ENCODE results near the gene TBC1D23. TPM values are rescaled to one million over a fixed set of nuclear protein-coding genes. Genes with fewer than 3 reads are reported as not detected.

The TBC1D23 gene
- total and polyA plus RNA-seq, 9 of the 15 experiments (the other 6 are each of a cell fraction or from before 2014, with no cell fraction given) = 23.4 to 85.8 (median 43.7) TPM

DNA sequence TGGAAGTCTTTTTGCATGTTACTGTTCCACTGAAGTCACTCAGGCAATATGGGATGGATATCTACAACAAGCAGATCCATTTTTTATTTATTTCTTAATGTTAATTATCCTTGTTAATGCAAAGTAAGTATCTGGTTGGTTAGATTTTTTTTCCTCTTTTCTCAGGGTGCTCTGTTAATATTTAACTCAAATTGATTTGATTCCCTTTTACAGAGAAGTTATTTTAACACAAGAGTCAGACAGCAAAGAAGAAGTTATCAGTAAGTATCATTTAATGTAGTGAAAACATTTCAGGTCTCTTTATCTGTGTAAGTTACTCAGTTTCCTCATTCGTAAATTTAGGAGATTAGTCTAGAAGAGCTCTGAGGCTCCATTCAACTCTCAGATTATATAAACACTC, 34.3 kb downstream of the TBC1D23 start:
- H3K9ac ChIP-seq (ENCODE audit: insufficient read depth in 1 of 2, low read depth in 2 of 2, low read length in 2 of 2) = no peak overlapping the region
- ATAC-seq (no peak), DNase-seq (ENCODE audit: extremely low read depth in 1 of 4, low spot score in 3 of 4) (no peak), FAIRE-seq (no peak)
- 100% methylated on average over 1 of the region's 1 CpG for WGBS (ENCODE audit: insufficient coverage, low coverage, missing lambda C conversion rate)
- peaks cover 7% of the 10 kb centered on the region for H3K79me2 ChIP-seq (ENCODE audit: control insufficient read depth, insufficient read depth, low read length)
- H3K36me3 ChIP-seq (ENCODE audit: control insufficient read depth, insufficient read depth, low read length) = peaks cover 80% of the 10 kb centered on the region
- H3K4me1 ChIP-seq (replicated peaks in 1 of 2; ENCODE audit: control insufficient read depth in 2 of 2, insufficient read depth in 2 of 2, low read length in 2 of 2) = peaks cover 0 to 6% of the 10 kb centered on the region in 2 experiments; a peak in 2 of 5 replicates
- no peaks in the 10 kb centered on the region for H3K9me3 ChIP-seq (replicated peaks; ENCODE audit: control insufficient read depth, insufficient read depth, low read depth, low read length)
- intact Hi-C loops (cut with micrococcal nuclease) = no loop called here
- TF ChIP-seq, protein P1, sequence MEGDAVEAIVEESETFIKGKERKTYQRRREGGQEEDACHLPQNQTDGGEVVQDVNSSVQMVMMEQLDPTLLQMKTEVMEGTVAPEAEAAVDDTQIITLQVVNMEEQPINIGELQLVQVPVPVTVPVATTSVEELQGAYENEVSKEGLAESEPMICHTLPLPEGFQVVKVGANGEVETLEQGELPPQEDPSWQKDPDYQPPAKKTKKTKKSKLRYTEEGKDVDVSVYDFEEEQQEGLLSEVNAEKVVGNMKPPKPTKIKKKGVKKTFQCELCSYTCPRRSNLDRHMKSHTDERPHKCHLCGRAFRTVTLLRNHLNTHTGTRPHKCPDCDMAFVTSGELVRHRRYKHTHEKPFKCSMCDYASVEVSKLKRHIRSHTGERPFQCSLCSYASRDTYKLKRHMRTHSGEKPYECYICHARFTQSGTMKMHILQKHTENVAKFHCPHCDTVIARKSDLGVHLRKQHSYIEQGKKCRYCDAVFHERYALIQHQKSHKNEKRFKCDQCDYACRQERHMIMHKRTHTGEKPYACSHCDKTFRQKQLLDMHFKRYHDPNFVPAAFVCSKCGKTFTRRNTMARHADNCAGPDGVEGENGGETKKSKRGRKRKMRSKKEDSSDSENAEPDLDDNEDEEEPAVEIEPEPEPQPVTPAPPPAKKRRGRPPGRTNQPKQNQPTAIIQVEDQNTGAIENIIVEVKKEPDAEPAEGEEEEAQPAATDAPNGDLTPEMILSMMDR (IDR thresholded peaks at IDR 0.05 in 2 of 3, conservative IDR thresholded peaks at IDR 0.05 in 1 of 3; ENCODE audit: insufficient read depth in 2 of 3, low read depth in 1 of 3, low read length in 3 of 3) = no peak
- no peak for TF ChIP-seq XRCC5 (IDR thresholded peaks at IDR 0.05; ENCODE audit: low read depth, low read length)
- TF ChIP-seq ZNF133 (CRISPR knock-in tag; IDR thresholded peaks at IDR 0.05) = no peak
- TF ChIP-seq HEY1 (CRISPR knock-in tag; IDR thresholded peaks at IDR 0.05; ENCODE audit: borderline replicate concordance) = no peak
- TF ChIP-seq, protein P2, sequence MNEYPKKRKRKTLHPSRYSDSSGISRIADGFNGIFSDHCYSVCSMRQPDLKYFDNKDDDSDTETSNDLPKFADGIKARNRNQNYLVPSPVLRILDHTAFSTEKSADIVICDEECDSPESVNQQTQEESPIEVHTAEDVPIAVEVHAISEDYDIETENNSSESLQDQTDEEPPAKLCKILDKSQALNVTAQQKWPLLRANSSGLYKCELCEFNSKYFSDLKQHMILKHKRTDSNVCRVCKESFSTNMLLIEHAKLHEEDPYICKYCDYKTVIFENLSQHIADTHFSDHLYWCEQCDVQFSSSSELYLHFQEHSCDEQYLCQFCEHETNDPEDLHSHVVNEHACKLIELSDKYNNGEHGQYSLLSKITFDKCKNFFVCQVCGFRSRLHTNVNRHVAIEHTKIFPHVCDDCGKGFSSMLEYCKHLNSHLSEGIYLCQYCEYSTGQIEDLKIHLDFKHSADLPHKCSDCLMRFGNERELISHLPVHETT (CRISPR knock-in tag; conservative IDR thresholded peaks at IDR 0.05 in 1 of 2, IDR thresholded peaks at IDR 0.05 in 1 of 2) = no peak
- no peak for TF ChIP-seq PHB (CRISPR knock-in tag; IDR thresholded peaks at IDR 0.05)
- TF ChIP-seq MIER1 (IDR thresholded peaks at IDR 0.05; ENCODE audit: low read depth) = no peak
- no peak for TF ChIP-seq HDAC3 (IDR thresholded peaks at IDR 0.05; ENCODE audit: borderline replicate concordance, partially characterized antibody)
- TF ChIP-seq JUN (IDR thresholded peaks at IDR 0.05; ENCODE audit: borderline replicate concordance, low read depth, low read length) = no peak
- no peak for TF ChIP-seq JUN (CRISPR knock-in tag; IDR thresholded peaks at IDR 0.05; ENCODE audit: borderline replicate concordance)
- no peak for TF ChIP-seq CSDE1 (IDR thresholded peaks at IDR 0.05)
- no peak for TF ChIP-seq ZNF586 (CRISPR knock-in tag; conservative IDR thresholded peaks at IDR 0.05)
- TF ChIP-seq CBX8 (IDR thresholded peaks at IDR 0.05; ENCODE audit: borderline replicate concordance, extremely low read depth, low read depth, low read length, poor library complexity, severe bottlenecking) = no peak
- no peak for TF ChIP-seq ZNF766 (CRISPR knock-in tag; conservative IDR thresholded peaks at IDR 0.05)
- no peak for TF ChIP-seq HNRNPK (IDR thresholded peaks at IDR 0.05; ENCODE audit: low read depth, low read length, poor library complexity, severe bottlenecking)
- no peak for TF ChIP-seq MCM7 (IDR thresholded peaks at IDR 0.05)
- no peak for TF ChIP-seq FOXK2 (conservative IDR thresholded peaks at IDR 0.05 in 1 of 2, IDR thresholded peaks at IDR 0.05 in 1 of 2; ENCODE audit: low read depth in 2 of 2)
- no peak for TF ChIP-seq ZNF696 (CRISPR knock-in tag; conservative IDR thresholded peaks at IDR 0.05)
- BruUV-seq (replicated peaks) = no TSS peak
- no peak overlapping the region for H2AFZ ChIP-seq (ENCODE audit: low read depth, low read length)
- H3K9me1 ChIP-seq (ENCODE audit: control insufficient read depth, insufficient read depth, low read length) = no peaks in the 10 kb centered on the region
- POLR2A ChIA-PET = interaction anchor here (0.7 kb wide), 1 partner anchor 894 kb away, joined by 3 read pairs; no protein-coding TSS in a partner anchor
- in situ Hi-C loops (cut with MboI) = no loop called here
- no peaks in the 10 kb centered on the region for H4K20me1 ChIP-seq (replicated peaks; ENCODE audit: control insufficient read depth, insufficient read depth, low read length)
- H3K27me3 ChIP-seq (ENCODE audit: control insufficient read depth in 2 of 2, insufficient read depth in 2 of 2, low read length in 2 of 2) = no peaks in the 10 kb centered on the region
- CTCF ChIA-PET (ENCODE audit: low intra/inter-chr PET ratio) = no interaction called here
- no peak overlapping the region for H3K4me2 ChIP-seq (ENCODE audit: insufficient read depth, low read length)
- no peak overlapping the region for H3K4me3 ChIP-seq
- no peak overlapping the region for H3K27ac ChIP-seq (ENCODE audit: extremely low read depth, low read depth, low read length)

Data from K562 (cell line).